SKM-1 treated with dmso at 0.1 percent for 144 hours (cell line): ENCODE data around the gene CHADL.

ENCODE experiments used
- DNase-seq: peaks from one replicate; lab custom pipeline; 2025; ENCODE audit not compliant: unreplicated experiment; lab: John Stamatoyannopoulos, UW

CHADL gene

GRCh38 chr22:41230401-41230785 lies 10.3 kb downstream of the CHADL start:
- DNase-seq: no peak

- no peak for DNase-seq
Measured at GRCh38 chr22:41229730-41230400, 10.9 kb downstream of the CHADL start.

GRCh38 chr22:41229215-41229614 lies 11.5 kb downstream of the CHADL start:
- no peak for DNase-seq

- no peak for DNase-seq
Measured at GRCh38 chr22:41226723-41227655, 13.7 kb downstream of the CHADL start.

- no peak for DNase-seq
Measured at GRCh38 chr22:41223535-41223934, 17.2 kb downstream of the CHADL start.

GRCh38 chr22:41222846-41223507 lies 17.8 kb downstream of the CHADL start:
- DNase-seq: no peak

GRCh38 chr22:41217553-41218157 lies 23.1 kb downstream of the CHADL start:
- DNase-seq: peak; percentile 88

- DNase-seq: no peak
Measured at GRCh38 chr22:41216984-41217383, 23.7 kb downstream of the CHADL start.

GRCh38 chr22:41215926-41216325 lies 24.8 kb downstream of the CHADL start:
- DNase-seq: no peak

- DNase-seq: no peak
Measured at GRCh38 chr22:41215409-41215808, 25.3 kb downstream of the CHADL start.

- no peak for DNase-seq
Measured at GRCh38 chr22:41206719-41207118, 34.0 kb downstream of the CHADL start.

GRCh38 chr22:41204992-41205900 lies 35.5 kb downstream of the CHADL start, which contains the start of gene L3MBTL2:
TSS of gene L3MBTL2 (plus strand) at chr22:41205312. CDS start at chr22:41205363, 51 bp downstream.
- DNase-seq: peak; percentile 97

- DNase-seq: peak; percentile 9
Measured at GRCh38 chr22:41204066-41204465, 36.7 kb downstream of the CHADL start.

GRCh38 chr22:41203118-41203517 lies 37.6 kb downstream of the CHADL start:
- no peak for DNase-seq

- no peak for DNase-seq
Measured at GRCh38 chr22:41201141-41201540, 39.6 kb downstream of the CHADL start.

- DNase-seq: no peak
Measured at GRCh38 chr22:41198027-41198580, 42.6 kb downstream of the CHADL start.

- peak; percentile 78 for DNase-seq
Measured at GRCh38 chr22:41197038-41197972, 43.4 kb downstream of the CHADL start.

GRCh38 chr22:41193829-41194228 lies 46.9 kb downstream of the CHADL start:
- no peak for DNase-seq

GRCh38 chr22:41191467-41191866 lies 49.3 kb downstream of the CHADL start:
- DNase-seq: no peak
